WTC11 (cell line): ENCODE results near the gene ASCC3.

Experiments
- ATF2 ChIP-seq: sonication (generic); formaldehyde crosslinking; IDR thresholded peaks from 2 replicates; pipeline ENCODE4 v1.8.1; 2022; ENCODE audit warnings: low read depth, missing genetic modification reagents, borderline replicate concordance
- ATF3 ChIP-seq: sonication (generic); formaldehyde crosslinking; conservative IDR thresholded peaks from 2 replicates; pipeline ENCODE4 v1.8.1; 2022; ENCODE audit warnings: mild to moderate bottlenecking, missing genetic modification reagents
- ATF6 ChIP-seq: sonication (generic); formaldehyde crosslinking; IDR thresholded peaks from 2 replicates; pipeline ENCODE4 v1.8.1; 2023; ENCODE audit warnings: mild to moderate bottlenecking, missing genetic modification reagents
- CREB1 ChIP-seq: sonication (generic); formaldehyde crosslinking; IDR thresholded peaks from 2 replicates; pipeline ENCODE4 v1.8.0; 2023; ENCODE audit warnings: mild to moderate bottlenecking, missing genetic modification reagents
- CTCF ChIP-seq: fragments of 200-600 bp; IDR thresholded peaks from 2 replicates; pipeline ENCODE4 v1.8.0; 2022; ENCODE audit warnings: antibody characterized with exemption
- ELF4 ChIP-seq: sonication (generic); formaldehyde crosslinking; IDR thresholded peaks from 2 replicates; pipeline ENCODE4 v1.8.1; 2022; ENCODE audit warnings: low read depth, mild to moderate bottlenecking, moderate library complexity, missing genetic modification reagents
- FOXK1 ChIP-seq: sonication (generic); formaldehyde crosslinking; IDR thresholded peaks from 2 replicates; pipeline ENCODE4 v1.8.0; 2022; ENCODE audit warnings: mild to moderate bottlenecking, moderate library complexity, missing genetic modification reagents
- GABPB1 ChIP-seq: sonication (generic); formaldehyde crosslinking; IDR thresholded peaks from 2 replicates; pipeline ENCODE4 v1.8.1; 2023; ENCODE audit warnings: mild to moderate bottlenecking, missing genetic modification reagents
- JUN ChIP-seq: sonication (generic); formaldehyde crosslinking; IDR thresholded peaks from 2 replicates; pipeline ENCODE4 v1.8.0; 2023; ENCODE audit warnings: mild to moderate bottlenecking, missing genetic modification reagents
- NR2C2 ChIP-seq: sonication (generic); formaldehyde crosslinking; IDR thresholded peaks from 2 replicates; pipeline ENCODE4 v1.8.0; 2022; ENCODE audit warnings: mild to moderate bottlenecking, missing genetic modification reagents
- PRRX2 ChIP-seq: fragments of 250-450 bp; sonication (Bioruptor Pico); IDR thresholded peaks from 2 replicates; pipeline ENCODE4 v1.8.0; 2021; ENCODE audit warnings: mild to moderate bottlenecking
- TCF7 ChIP-seq: sonication (generic); formaldehyde crosslinking; IDR thresholded peaks from 2 replicates; pipeline ENCODE4 v1.8.0; 2022; ENCODE audit warnings: mild to moderate bottlenecking, low read depth, missing genetic modification reagents, moderate library complexity
- ZNF671 ChIP-seq: fragments of 250-450 bp; sonication (Bioruptor Pico); IDR thresholded peaks from 2 replicates; pipeline ENCODE4 v1.8.0; 2021; ENCODE audit warnings: mild to moderate bottlenecking
- TF ChIP-seq, protein P1 (sequence below): sonication (generic); formaldehyde crosslinking; IDR thresholded peaks from 2 replicates; pipeline ENCODE4 v1.8.0; 2022; ENCODE audit warnings: mild to moderate bottlenecking, missing genetic modification reagents

DNA sequence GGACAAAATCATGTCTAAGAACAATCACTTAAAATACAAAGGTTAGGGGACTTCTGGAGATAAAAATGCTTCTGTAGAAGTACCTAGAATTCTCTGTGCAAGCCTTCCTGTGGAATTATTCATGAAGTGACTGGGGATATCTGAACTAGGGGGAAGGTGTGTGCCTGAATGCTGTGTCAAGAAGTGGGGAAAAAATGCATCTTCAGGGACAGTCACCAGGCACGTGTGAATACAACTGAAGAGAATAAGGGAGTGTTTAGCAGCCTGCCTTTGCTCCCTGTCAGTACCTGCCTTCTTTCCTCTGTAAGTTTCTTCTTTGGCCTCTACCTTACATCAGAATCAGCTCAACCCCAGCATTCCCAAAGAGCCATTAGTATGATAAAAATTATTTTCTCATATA, 201.0 kb downstream of the ASCC3 start:
- TF ChIP-seq ATF3 (CRISPR knock-in tag), result no peak
- no peak for TF ChIP-seq CTCF
- no peak for TF ChIP-seq ATF6
- TF ChIP-seq FOXK1 (CRISPR knock-in tag), result no peak
- no peak for TF ChIP-seq ATF2 (CRISPR knock-in tag)
- TF ChIP-seq CREB1 (CRISPR knock-in tag), result no peak
- TF ChIP-seq JUN (CRISPR knock-in tag), result no peak
- no peak for TF ChIP-seq ELF4 (CRISPR knock-in tag)
- TF ChIP-seq GABPB1 (CRISPR knock-in tag), result no peak
- no peak for TF ChIP-seq TCF7 (CRISPR knock-in tag)
- TF ChIP-seq, protein P1, sequence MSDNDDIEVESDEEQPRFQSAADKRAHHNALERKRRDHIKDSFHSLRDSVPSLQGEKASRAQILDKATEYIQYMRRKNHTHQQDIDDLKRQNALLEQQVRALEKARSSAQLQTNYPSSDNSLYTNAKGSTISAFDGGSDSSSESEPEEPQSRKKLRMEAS (CRISPR knock-in tag), result no peak
- no peak for TF ChIP-seq PRRX2 (CRISPR knock-in tag)
- no peak for TF ChIP-seq ZNF671
- TF ChIP-seq NR2C2, result no peak
